HepG2 (cell line): ENCODE results near the gene THUMPD1. TPM values are rescaled to one million over a fixed set of nuclear protein-coding genes. Genes with fewer than 3 reads are reported as not detected.

Experiments used
- CBX2 ChIP-seq, 2 experiments: fragments of 200-600 bp in 1 of 2; sonication (generic); formaldehyde crosslinking in 1 of 2; IDR thresholded peaks; 2 replicates each; pipeline versions ENCODE4 v1.7.0 to v1.8.1; 2018 to 2022; ENCODE audit warnings: low read depth in 2 of 2, low read length in 1 of 2, mild to moderate bottlenecking in 1 of 2, missing genetic modification reagents in 1 of 2
- CCDC6 ChIP-seq: sonication (generic); formaldehyde crosslinking; IDR thresholded peaks from 2 replicates; pipeline ENCODE4 v1.8.1; 2022; ENCODE audit warnings: mild to moderate bottlenecking, missing genetic modification reagents, moderate library complexity
- FOSL1 ChIP-seq: sonication (generic); formaldehyde crosslinking; IDR thresholded peaks from 2 replicates; pipeline ENCODE4 v1.9.0; 2021; ENCODE audit warnings: missing genetic modification reagents, borderline replicate concordance
- FUBP1 ChIP-seq: sonication (generic); formaldehyde crosslinking; IDR thresholded peaks from 2 replicates; pipeline ENCODE4 v1.5.1; 2020; ENCODE audit warnings: missing genetic modification reagents, mild to moderate bottlenecking, borderline replicate concordance
- HMG20B ChIP-seq: conservative IDR thresholded peaks from 2 replicates; pipeline ENCODE4 v1.6.1; 2016; ENCODE audit warnings: missing genetic modification reagents, missing compliant biosample characterization
- HOXA5 ChIP-seq: sonication (generic); formaldehyde crosslinking; IDR thresholded peaks from 2 replicates; pipeline ENCODE4 v1.4.0; 2020; ENCODE audit warnings: missing genetic modification reagents
- LRRFIP1 ChIP-seq: sonication (generic); formaldehyde crosslinking; conservative IDR thresholded peaks from 2 replicates; pipeline ENCODE4 v1.4.0; 2020; ENCODE audit warnings: missing genetic modification reagents
- MTA3 ChIP-seq: sonication (generic); formaldehyde crosslinking; IDR thresholded peaks from 2 replicates; pipeline ENCODE4 v1.4.0; 2020; ENCODE audit warnings: missing genetic modification reagents
- NFRKB ChIP-seq: fragments of 450-650 bp; IDR thresholded peaks from 2 replicates; pipeline ENCODE4 v1.6.1; 2017
- RBFOX2 ChIP-seq: fragments of 200-400 bp; formaldehyde crosslinking; IDR thresholded peaks from 2 replicates; pipeline ENCODE4 v1.6.1; 2017; ENCODE audit warnings: low read depth, mild to moderate bottlenecking, low read length
- SAFB2 ChIP-seq: sonication (generic); formaldehyde crosslinking; IDR thresholded peaks from 2 replicates; pipeline ENCODE4 v1.5.1; 2020; ENCODE audit warnings: missing genetic modification reagents, low read depth, mild to moderate bottlenecking, borderline replicate concordance
- SALL1 ChIP-seq: sonication (generic); formaldehyde crosslinking; IDR thresholded peaks from 2 replicates; pipeline ENCODE4 v1.8.0; 2022; ENCODE audit warnings: mild to moderate bottlenecking, missing genetic modification reagents
- ZBTB3 ChIP-seq: sonication (generic); formaldehyde crosslinking; IDR thresholded peaks from 2 replicates; pipeline ENCODE4 v1.4.0; 2020; ENCODE audit warnings: low read depth, mild to moderate bottlenecking, moderate library complexity, missing genetic modification reagents, borderline replicate concordance
- ZBTB4 ChIP-seq: sonication (generic); formaldehyde crosslinking; IDR thresholded peaks from 2 replicates; pipeline ENCODE4 v1.4.0; 2020; ENCODE audit warnings: missing genetic modification reagents, mild to moderate bottlenecking, borderline replicate concordance
- ZNF138 ChIP-seq: sonication (generic); formaldehyde crosslinking; IDR thresholded peaks from 2 replicates; pipeline ENCODE4 v1.5.0; 2020; ENCODE audit warnings: mild to moderate bottlenecking, low read depth, missing genetic modification reagents
- ZNF20 ChIP-seq: sonication (generic); formaldehyde crosslinking; IDR thresholded peaks from 2 replicates; pipeline ENCODE4 v1.4.0; 2020; ENCODE audit warnings: mild to moderate bottlenecking, moderate library complexity, missing genetic modification reagents
- ZNF329 ChIP-seq: sonication (generic); formaldehyde crosslinking; IDR thresholded peaks from 2 replicates; pipeline ENCODE4 v1.9.0; 2021; ENCODE audit warnings: low read depth, mild to moderate bottlenecking, missing genetic modification reagents
- ZNF432 ChIP-seq: sonication (generic); formaldehyde crosslinking; IDR thresholded peaks from 2 replicates; pipeline ENCODE4 v1.5.0; 2020; ENCODE audit warnings: missing genetic modification reagents, mild to moderate bottlenecking, borderline replicate concordance
- ZNF598 ChIP-seq: sonication (generic); formaldehyde crosslinking; IDR thresholded peaks from 2 replicates; pipeline ENCODE4 v1.5.1; 2020; ENCODE audit warnings: mild to moderate bottlenecking, missing genetic modification reagents, borderline replicate concordance
- ZNF749 ChIP-seq: sonication (generic); formaldehyde crosslinking; IDR thresholded peaks from 2 replicates; pipeline ENCODE4 v1.8.0; 2022; ENCODE audit warnings: mild to moderate bottlenecking, missing genetic modification reagents, moderate library complexity, borderline replicate concordance
- ZSCAN22 ChIP-seq: sonication (generic); formaldehyde crosslinking; IDR thresholded peaks from 2 replicates; pipeline ENCODE4 v1.4.0; 2020; ENCODE audit warnings: mild to moderate bottlenecking, missing genetic modification reagents
- polyA plus RNA-seq, 8 experiments: library from polyadenylated mRNA; depleted of rRNA in 3 of 8; stranded (reverse) in 7 of 8; unstranded in 1 of 8; fragments of >200 nt; fragmentation: Illumina TruSeq in 4 of 8; extraction: Trizol in 4 of 8; gene quantifications; 2 replicates each; pipeline versions ENCODE4 v1.2.1 to v1.2.3, GENCODE V29; 2011 to 2016; ENCODE audit warnings: low read depth in 4 of 8, missing spikeins in 1 of 8, mixed read lengths in 1 of 8; ENCODE audit not compliant: insufficient read depth in 1 of 8
- total RNA-seq, 5 experiments: library from RNA; depleted of rRNA; stranded (reverse); fragments of >200 nt; fragmentation: Illumina TruSeq; extraction: Trizol; gene quantifications; 2 replicates each; pipeline ENCODE4 v1.2.3, GENCODE V29; 2016; ENCODE audit warnings: low read depth in 1 of 5

The THUMPD1 gene
- total and polyA plus RNA-seq, 2 of the 13 experiments (the other 11 are each of a cell fraction or from before 2014, with no cell fraction given) = 22.7 to 69.1 TPM

DNA sequence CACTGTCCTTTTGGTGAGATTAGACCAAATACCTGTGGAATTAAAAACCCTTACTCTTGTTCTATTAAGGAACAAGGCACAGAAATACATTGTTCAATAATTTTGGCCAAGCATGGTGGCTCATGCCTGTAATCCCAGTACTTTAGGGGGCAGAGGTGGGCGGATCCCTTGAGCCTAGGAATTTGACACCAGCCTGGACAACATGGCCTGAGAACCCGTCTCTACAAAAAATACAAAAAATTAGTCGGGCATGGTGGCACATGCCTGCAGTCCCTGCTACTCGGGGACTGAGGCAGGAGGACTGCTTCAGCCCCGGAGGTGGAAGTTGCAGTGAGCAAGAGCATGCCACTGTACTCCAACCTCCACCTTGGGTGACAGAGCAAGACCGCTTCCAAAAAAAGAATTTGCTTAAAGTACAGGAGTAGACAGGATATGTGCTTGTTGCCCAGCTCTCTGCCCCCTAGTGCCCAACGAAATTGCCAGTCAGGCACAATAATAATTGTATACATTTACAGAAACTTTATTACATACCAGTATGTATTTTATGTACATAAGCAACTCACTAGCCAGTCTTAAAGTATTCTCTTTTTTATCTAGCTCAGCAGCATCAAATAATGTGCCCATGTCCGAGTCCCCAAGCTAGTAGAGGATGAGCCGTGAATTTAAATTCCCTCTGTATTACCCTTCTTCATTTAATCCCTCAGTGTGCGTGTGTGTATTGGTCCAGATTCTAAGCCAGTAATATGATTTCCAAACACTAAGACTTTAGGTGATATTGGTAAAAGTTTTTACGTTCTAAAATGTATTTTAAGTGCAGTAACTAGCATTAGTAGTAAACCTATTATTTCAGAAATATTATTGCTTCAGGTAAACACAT is 1.4 kb downstream of the THUMPD1 start (continued):
- no peak for TF ChIP-seq CBX2 (IDR thresholded peaks at IDR 0.05; ENCODE audit: low read depth, low read length)
- TF ChIP-seq CBX2 (CRISPR knock-in tag; IDR thresholded peaks at IDR 0.05; ENCODE audit: low read depth) = no peak
- TF ChIP-seq CCDC6 (CRISPR knock-in tag) = 0 out of 2 replicates have a peak, but pooled peaks have one; percentile 40
- TF ChIP-seq ZNF432 (CRISPR knock-in tag) = no peak
- no peak for TF ChIP-seq ZNF138 (CRISPR knock-in tag)
- no peak for TF ChIP-seq MTA3 (CRISPR knock-in tag)
- TF ChIP-seq ZNF329 (CRISPR knock-in tag) = no peak
- TF ChIP-seq NFRKB = no peak
- no peak for TF ChIP-seq ZNF598 (CRISPR knock-in tag)
- no peak for TF ChIP-seq FUBP1 (CRISPR knock-in tag)
- 0 out of 2 replicates have a peak, but pooled peaks have one; percentile 24 for TF ChIP-seq HMG20B (CRISPR knock-in tag)
- no peak for TF ChIP-seq ZBTB4 (CRISPR knock-in tag)
- no peak for TF ChIP-seq ZNF20 (CRISPR knock-in tag)
- no peak for TF ChIP-seq SALL1 (CRISPR knock-in tag)
- no peak for TF ChIP-seq SAFB2 (CRISPR knock-in tag)
- 0 out of 2 replicates have a peak, but pooled peaks have one; percentile 16 for TF ChIP-seq RBFOX2
- TF ChIP-seq FOSL1 (CRISPR knock-in tag) = no peak
- TF ChIP-seq LRRFIP1 (CRISPR knock-in tag) = no peak
- no peak for TF ChIP-seq ZBTB3 (CRISPR knock-in tag)
- peak; percentile 39; the same call in 1 of the 2 replicates for TF ChIP-seq ZNF749 (CRISPR knock-in tag)
- no peak for TF ChIP-seq ZSCAN22 (CRISPR knock-in tag)
- no peak for TF ChIP-seq HOXA5
